ENCODE data around the gene CRACR2B.
A peak's percentile ranks its signal among the peaks of the same experiment; 100 is the strongest.

CRACR2B gene

GRCh38 chr11:827146-827896 lies 398 bp upstream of the CRACR2B start:
- DNase-seq (ENCODE audit: low read depth), result no peak

- no peak for DNase-seq (ENCODE audit: low read depth)
Measured at GRCh38 chr11:828506-829175, 922 bp downstream of the CRACR2B start.

- no peak for DNase-seq (ENCODE audit: low read depth)
Measured at GRCh38 chr11:829176-829846, 1.6 kb downstream of the CRACR2B start.

- no peak for DNase-seq (ENCODE audit: low read depth)
Measured at GRCh38 chr11:829847-830294, 2.2 kb downstream of the CRACR2B start.

- peak; percentile 64 for DNase-seq (ENCODE audit: low read depth)
Measured at GRCh38 chr11:830295-831117, 2.8 kb downstream of the CRACR2B start.

GRCh38 chr11:831118-831864 lies 3.6 kb downstream of the CRACR2B start:
- DNase-seq (ENCODE audit: low read depth), result no peak

- no peak for DNase-seq (ENCODE audit: low read depth)
Measured at GRCh38 chr11:831961-832528, 4.3 kb downstream of the CRACR2B start.

GRCh38 chr11:832529-833113 lies 4.9 kb downstream of the CRACR2B start, which contains the start of gene CD151:
TSS of gene CD151 (plus strand) at chr11:832952. CDS start at chr11:836070, 3,118 bp downstream.
- DNase-seq (ENCODE audit: low read depth), result no peak

- DNase-seq (ENCODE audit: low read depth), result no peak
Measured at GRCh38 chr11:833114-833791, 5.5 kb downstream of the CRACR2B start.

GRCh38 chr11:833849-834311 lies 6.2 kb downstream of the CRACR2B start:
- DNase-seq (ENCODE audit: low read depth), result no peak

GRCh38 chr11:834371-835316 lies 6.9 kb downstream of the CRACR2B start:
- no peak for DNase-seq (ENCODE audit: low read depth)

GRCh38 chr11:836274-836673 lies 8.6 kb downstream of the CRACR2B start:
- DNase-seq (ENCODE audit: low read depth), result no peak

GRCh38 chr11:836700-837099 lies 9.0 kb downstream of the CRACR2B start:
- DNase-seq (ENCODE audit: low read depth), result no peak

- DNase-seq (ENCODE audit: low read depth), result no peak
Measured at GRCh38 chr11:837189-837989, 9.7 kb downstream of the CRACR2B start.

GRCh38 chr11:837990-838307 lies 10.2 kb downstream of the CRACR2B start:
- DNase-seq (ENCODE audit: low read depth), result no peak

- no peak for DNase-seq (ENCODE audit: low read depth)
Measured at GRCh38 chr11:838441-839279, 10.9 kb downstream of the CRACR2B start.

- DNase-seq (ENCODE audit: low read depth), result no peak
Measured at GRCh38 chr11:839280-839623, 11.5 kb downstream of the CRACR2B start.
